ENCODE measurements around the gene AP3B1.

AP3B1 gene

GRCh38 chr5:78003450-78003849 lies 291.0 kb downstream of the AP3B1 start:
- no peak for DNase-seq (ENCODE audit: low read depth)

- no peak for DNase-seq (ENCODE audit: low read depth)
These were observed 291.8 kb downstream of the AP3B1 start for GRCh38 chr5:78002690-78003089.

- no peak for DNase-seq (ENCODE audit: low read depth)
These were observed 293.3 kb downstream of the AP3B1 start for GRCh38 chr5:78001197-78001596.

- no peak for DNase-seq (ENCODE audit: low read depth)
These were observed 294.3 kb downstream of the AP3B1 start for GRCh38 chr5:78000191-78000590.

GRCh38 chr5:77999399-77999798 lies 295.1 kb downstream of the AP3B1 start:
- no peak for DNase-seq (ENCODE audit: low read depth)

- DNase-seq (ENCODE audit: low read depth): no peak
These were observed 297.6 kb downstream of the AP3B1 start for GRCh38 chr5:77996943-77997342.

- no peak for DNase-seq (ENCODE audit: low read depth)
These were observed 298.6 kb downstream of the AP3B1 start for GRCh38 chr5:77995793-77996409.

GRCh38 chr5:77994943-77995342 lies 299.6 kb downstream of the AP3B1 start:
- no peak for DNase-seq (ENCODE audit: low read depth)

GRCh38 chr5:77993855-77994318 lies 300.6 kb downstream of the AP3B1 start:
- no peak for DNase-seq (ENCODE audit: low read depth)

- DNase-seq (ENCODE audit: low read depth): no peak
These were observed 301.2 kb downstream of the AP3B1 start for GRCh38 chr5:77993141-77993854.

- DNase-seq (ENCODE audit: low read depth): no peak
These were observed 303.4 kb downstream of the AP3B1 start for GRCh38 chr5:77991084-77991483.

- no peak for DNase-seq (ENCODE audit: low read depth)
These were observed 304.5 kb downstream of the AP3B1 start for GRCh38 chr5:77990020-77990419.

- DNase-seq (ENCODE audit: low read depth): no peak
These were observed 306.5 kb downstream of the AP3B1 start for GRCh38 chr5:77987988-77988387.

- DNase-seq (ENCODE audit: low read depth): no peak
These were observed 307.2 kb downstream of the AP3B1 start for GRCh38 chr5:77987331-77987730.

GRCh38 chr5:77986261-77986660 lies 308.2 kb downstream of the AP3B1 start:
- DNase-seq (ENCODE audit: low read depth): no peak

- DNase-seq (ENCODE audit: low read depth): no peak
These were observed 309.3 kb downstream of the AP3B1 start for GRCh38 chr5:77985247-77985646.

GRCh38 chr5:77984587-77984986 lies 309.9 kb downstream of the AP3B1 start:
- DNase-seq (ENCODE audit: low read depth): no peak

GRCh38 chr5:77983482-77984199 lies 310.9 kb downstream of the AP3B1 start:
- no peak for DNase-seq (ENCODE audit: low read depth)

- no peak for DNase-seq (ENCODE audit: low read depth)
These were observed 312.7 kb downstream of the AP3B1 start for GRCh38 chr5:77981820-77982219.

- DNase-seq (ENCODE audit: low read depth): no peak
These were observed 319.9 kb downstream of the AP3B1 start for GRCh38 chr5:77974576-77974975.

GRCh38 chr5:77973253-77973609 lies 321.3 kb downstream of the AP3B1 start:
- no peak for DNase-seq (ENCODE audit: low read depth)

GRCh38 chr5:77972469-77973252 lies 321.8 kb downstream of the AP3B1 start:
- peak; percentile 19 for DNase-seq (ENCODE audit: low read depth)
